ENCODE data around the gene ABCG1. TPM values are rescaled to one million over a fixed set of nuclear protein-coding genes. Genes with fewer than 3 reads are reported as not detected.

Gene ABCG1
- total RNA-seq, 1 donor from 2014 or later = not detected

GRCh38 chr21:42341776-42342542, 123.0 kb downstream of the ABCG1 start:
- no peak for DNase-seq (ENCODE audit: low read depth)
- H3K4me3 ChIP-seq (ENCODE audit: low read depth, low read length) = no peak overlapping the region
- no peak for TF ChIP-seq CTCF (conservative IDR thresholded peaks at IDR 0.05; ENCODE audit: low read depth, low read length)

GRCh38 chr21:42343101-42343500, 124.2 kb downstream of the ABCG1 start:
- DNase-seq (ENCODE audit: low read depth) = no peak
- TF ChIP-seq CTCF (conservative IDR thresholded peaks at IDR 0.05; ENCODE audit: low read depth, low read length) = no peak
- H3K4me3 ChIP-seq (ENCODE audit: low read depth, low read length) = no peak overlapping the region

DNA sequence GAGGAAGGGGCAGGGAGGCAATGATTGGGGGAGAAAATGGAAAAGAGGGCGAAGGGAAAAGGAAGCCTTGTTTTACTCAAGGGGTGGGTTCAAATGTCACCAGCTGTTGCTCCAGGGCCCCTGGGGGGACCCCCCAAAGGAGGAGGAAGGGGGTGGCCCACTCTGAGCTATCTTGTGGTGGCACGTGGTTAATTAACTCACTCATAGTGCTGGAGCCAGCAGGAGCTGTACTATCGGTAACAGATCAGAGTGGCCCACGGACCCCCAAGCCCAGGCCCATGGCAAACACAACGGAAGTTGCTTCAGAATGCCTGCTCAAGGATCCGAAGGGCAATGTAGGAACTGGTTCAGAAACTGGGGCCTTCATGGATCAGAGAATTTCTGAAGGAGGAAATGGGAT, 124.6 kb downstream of the ABCG1 start:
- TF ChIP-seq CTCF (conservative IDR thresholded peaks at IDR 0.05; ENCODE audit: low read depth, low read length) = no peak
- no peak overlapping the region for H3K4me3 ChIP-seq (ENCODE audit: low read depth, low read length)
- no peak for DNase-seq (ENCODE audit: low read depth)

- no peak for DNase-seq (ENCODE audit: low read depth)
- TF ChIP-seq CTCF (conservative IDR thresholded peaks at IDR 0.05; ENCODE audit: low read depth, low read length) = no peak
- no peak overlapping the region for H3K4me3 ChIP-seq (ENCODE audit: low read depth, low read length)
Measured at GRCh38 chr21:42343963-42344510, 125.1 kb downstream of the ABCG1 start.

- no peak for DNase-seq (ENCODE audit: low read depth)
- no peak for TF ChIP-seq CTCF (conservative IDR thresholded peaks at IDR 0.05; ENCODE audit: low read depth, low read length)
- no peak overlapping the region for H3K4me3 ChIP-seq (ENCODE audit: low read depth, low read length)
Measured at GRCh38 chr21:42344631-42345030, 125.7 kb downstream of the ABCG1 start.

DNA sequence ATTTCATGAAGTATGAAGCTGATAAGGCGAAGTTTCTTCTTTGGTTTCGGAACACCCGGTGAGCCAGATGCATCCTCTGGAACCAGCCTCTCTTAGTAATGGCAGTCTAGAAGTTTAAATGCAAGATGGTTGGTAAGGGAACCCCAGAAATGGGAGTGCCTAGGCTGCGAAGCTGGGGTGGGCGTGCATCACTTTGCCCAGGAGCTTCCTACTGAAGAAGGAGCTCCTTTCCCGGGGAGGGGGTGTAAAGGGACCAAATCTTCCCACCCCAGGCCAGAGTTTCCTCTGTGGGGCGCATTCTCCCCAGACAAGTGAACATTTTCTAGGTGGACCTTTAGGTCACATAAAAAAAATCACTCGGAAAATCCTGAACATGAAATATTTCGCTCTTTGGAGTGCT, 127.5 kb downstream of the ABCG1 start:
- H3K4me3 ChIP-seq (ENCODE audit: low read depth, low read length) = no peak overlapping the region
- no peak for DNase-seq (ENCODE audit: low read depth)
- no peak for TF ChIP-seq CTCF (conservative IDR thresholded peaks at IDR 0.05; ENCODE audit: low read depth, low read length)

Other genes with a start within 250 kb of the ABCG1 start
- gene ZBTB21, start 208.8 kb upstream of the ABCG1 start, total RNA-seq = 4.9 and 6.3 TPM in 2 replicates
- gene UMODL1, start 147.8 kb upstream of the ABCG1 start, total RNA-seq = not detected in 2 replicates
- 0.29 and 1.0 TPM in 2 replicates for gene TFF3, start 96.3 kb downstream of the ABCG1 start, total RNA-seq
- not detected in 2 replicates for gene TFF2, start 131.9 kb downstream of the ABCG1 start, total RNA-seq
- gene TFF1, start 147.4 kb downstream of the ABCG1 start, total RNA-seq = not detected in 2 replicates
- 0.43 and 2.0 TPM in 2 replicates for gene TMPRSS3, start 176.9 kb downstream of the ABCG1 start, total RNA-seq
- not detected in 2 replicates for gene UBASH3A, start 184.8 kb downstream of the ABCG1 start, total RNA-seq

Measured in epithelial cell of proximal tubule (primary cell).